Adrenal gland (tissue), 5 donors: ENCODE results near the gene PTPRN2.

Experiments used
- CTCF ChIP-seq, 6 experiments: fragments of 450-650 bp in 4 of 6; fragments of 200-600 bp in 2 of 6; sonication (generic) in 1 of 6; IDR thresholded peaks; 1 replicate in 5 of 6; 2 replicates in 1 of 6; pipeline versions ENCODE4 v1.5.1 to v1.8.0; 2016 to 2021; ENCODE audit warnings: antibody characterized with exemption in 6 of 6, mild to moderate bottlenecking in 2 of 6, moderate library complexity in 1 of 6
- POLR2A ChIP-seq, 2 donors: fragments of 450-650 bp; IDR thresholded peaks; one replicate each; pipeline ENCODE4 v1.6.1; 2017; ENCODE audit warnings: antibody characterized with exemption in 2 of 2, mild to moderate bottlenecking in 2 of 2, moderate library complexity in 1 of 2
- donor health status: DM: no; HTN: no; CAD: no.

DNA sequence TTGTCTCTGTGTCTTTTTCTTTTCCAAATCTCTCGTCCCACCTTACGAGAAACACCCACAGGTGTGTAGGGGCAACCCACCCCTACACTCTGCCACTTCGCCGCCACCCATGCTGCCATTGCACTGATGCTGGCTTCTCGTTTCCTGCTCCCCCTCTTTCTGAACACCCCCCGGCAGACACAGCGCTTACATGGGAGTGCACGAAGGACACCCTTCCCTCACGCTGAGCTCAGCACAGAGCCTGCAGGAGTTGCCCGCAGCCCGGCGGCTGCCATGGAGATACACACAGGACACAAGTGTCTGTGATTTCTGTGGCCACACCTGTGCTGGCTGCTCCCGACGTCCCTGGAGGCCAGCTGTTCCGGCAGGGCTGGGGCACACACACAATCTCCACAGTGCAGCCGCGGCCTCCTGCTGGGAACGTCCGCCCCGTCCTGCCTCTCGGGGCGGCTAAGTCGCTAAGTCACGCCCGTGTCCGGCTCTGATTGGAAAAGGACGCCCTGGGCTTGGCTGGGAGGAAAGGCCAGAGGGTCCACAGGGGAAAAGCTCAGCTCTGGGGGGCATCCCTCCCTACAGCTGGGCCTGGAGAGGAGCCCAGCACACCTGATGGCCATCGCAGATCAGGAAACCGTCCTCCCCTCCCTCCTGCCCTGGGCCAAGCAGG, 349.8 kb downstream of the PTPRN2 start:
- TF ChIP-seq CTCF (IDR thresholded peaks at IDR 0.05): no peak
- no peak for TF ChIP-seq POLR2A (IDR thresholded peaks at IDR 0.05)
